Aorta (tissue), 5 donors: ENCODE measurements around the gene CCDC85C. TPM values are rescaled to one million over a fixed set of nuclear protein-coding genes. Genes with fewer than 3 reads are reported as not detected.

Experiments used
- ATAC-seq: fragments of 200-7000 bp; cut with Tn5 transposase; one replicate; pipeline ENCODE4 v1.9.1; 2022; ENCODE audit warnings: moderate library complexity; ENCODE audit not compliant: low FRiP score
- DNase-seq, 2 donors: peaks; one replicate each; pipeline ENCODE4 v3.0.0-alpha.2; 2020
- H3K27ac ChIP-seq, 2 donors: one replicate each; pipeline ENCODE4 v1.5.1; 2013; ENCODE audit warnings: low read length in 2 of 2, mild to moderate bottlenecking in 2 of 2, moderate library complexity in 2 of 2, control low read depth in 1 of 2, inconsistent platforms in 1 of 2, low read depth in 1 of 2
- H3K27me3 ChIP-seq, 2 donors: one replicate each; pipeline ENCODE4 v1.6.1; 2013; ENCODE audit warnings: control low read depth in 1 of 2, low read length in 1 of 2, mild to moderate bottlenecking in 1 of 2, moderate library complexity in 1 of 2; ENCODE audit not compliant: insufficient read depth in 2 of 2, control insufficient read depth in 1 of 2
- H3K36me3 ChIP-seq, 2 donors: one replicate each; pipeline ENCODE4 v1.6.1; 2013; ENCODE audit warnings: control low read depth in 1 of 2, low read length in 1 of 2, mild to moderate bottlenecking in 1 of 2; ENCODE audit not compliant: insufficient read depth in 2 of 2, control insufficient read depth in 1 of 2
- H3K4me1 ChIP-seq, 2 donors: one replicate each; pipeline ENCODE4 v1.6.1; 2013; ENCODE audit warnings: low read length in 2 of 2, control low read depth in 1 of 2, mild to moderate bottlenecking in 1 of 2, moderate library complexity in 1 of 2; ENCODE audit not compliant: insufficient read depth in 2 of 2, control insufficient read depth in 1 of 2
- H3K4me3 ChIP-seq, 2 donors: one replicate each; pipeline ENCODE4 v1.5.1; 2013; ENCODE audit warnings: low read length in 2 of 2, control low read depth in 1 of 2, mild to moderate bottlenecking in 1 of 2
- H3K9me3 ChIP-seq: one replicate; pipeline ENCODE4 v1.6.1; 2013; ENCODE audit warnings: mild to moderate bottlenecking, low read length; ENCODE audit not compliant: control insufficient read depth
- WGBS, 2 donors: extraction: QIAGEN DNeasy Blood & Tissue Kit; methylation state at CpG; one replicate each; pipeline ENCODE4 v1.1.7; 2013; 5-methylcytosine and 5-hydroxymethylcytosine counted together
- intact Hi-C, 2 donors: fragments of 100-400 bp; cut with DNase I; formaldehyde crosslinking; loops; one replicate each; pipeline versions ENCODE4 v1.14.2 to v1.15.0; 2022
- polyA plus RNA-seq, 2 donors: library from polyadenylated mRNA; stranded (reverse); fragments of 200-250 nt; gene quantifications; one replicate each; pipeline ENCODE4 v1.2.3, GENCODE V29; 2013
- total RNA-seq, 2 donors: library from RNA; stranded (reverse); fragmentation: NEBNext Ultra II Directional; extraction: Animal tissue kit (Norgen Biotek cat#: 25700); gene quantifications; one replicate each; pipeline ENCODE4 v1.2.1, GENCODE V29; 2021
- donor health status: healthy with polysubstance abuse.
- donor health status: Bipolar disorder and iron deficiency.
- donor health status: DM: no; HTN: no; CAD: no.
- donor health status: DM: no; HTN: no; CAD: no.
- donor health status: DM: yes; HTN: yes; CAD: no.

The CCDC85C gene
- total and polyA plus RNA-seq, 4 donors = 1.2 to 8.1 (median 7.0) TPM

GRCh38 chr14:99589651-99590530 is 14.1 kb downstream of the CCDC85C start:
- no peak for ATAC-seq
- H3K27ac ChIP-seq = no peak overlapping the region
- DNase-seq = no peak
- H3K27me3 ChIP-seq = no peaks in the 10 kb centered on the region
- no peaks in the 10 kb centered on the region for H3K4me1 ChIP-seq
- no peak overlapping the region for H3K4me3 ChIP-seq
- 82 to 85% methylated on average over 16 to 17 of the region's 17 CpGs for WGBS, 2 donors
- intact Hi-C loops = no loop called here
- no peaks in the 10 kb centered on the region for H3K9me3 ChIP-seq
- no peaks in the 10 kb centered on the region for H3K36me3 ChIP-seq

DNA sequence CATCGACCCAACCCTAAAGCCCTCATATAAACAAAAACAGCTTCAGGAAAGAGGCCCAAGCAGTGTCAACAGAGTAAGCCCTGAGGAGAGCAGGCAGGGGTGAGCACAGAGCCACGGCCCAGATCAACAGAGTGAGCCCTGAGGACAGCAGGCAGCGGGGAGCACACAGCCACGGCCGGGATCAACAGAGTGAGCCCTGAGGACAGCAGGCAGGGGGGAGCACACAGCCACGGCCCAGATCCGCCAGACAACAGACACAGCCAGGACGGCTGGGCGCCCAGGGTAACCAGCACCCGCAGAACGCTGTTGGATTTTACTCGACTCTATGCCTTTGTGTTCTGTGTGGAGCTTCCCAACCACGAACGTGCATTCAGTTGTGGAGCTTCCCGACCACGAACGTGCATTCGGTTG is 15.0 kb downstream of the CCDC85C start:
- no peak for DNase-seq
- no peak overlapping the region for H3K4me3 ChIP-seq
- H3K27me3 ChIP-seq = no peaks in the 10 kb centered on the region
- 89 to 90% methylated on average over 18 of the region's 18 CpGs for WGBS, 2 donors
- H3K36me3 ChIP-seq = no peaks in the 10 kb centered on the region
- no peak for ATAC-seq
- intact Hi-C loops = no loop called here
- H3K9me3 ChIP-seq = no peaks in the 10 kb centered on the region
- H3K4me1 ChIP-seq = no peaks in the 10 kb centered on the region
- H3K27ac ChIP-seq = no peak overlapping the region

GRCh38 chr14:99587460-99588278 is 16.3 kb downstream of the CCDC85C start:
- WGBS, 2 donors = 95 to 97% methylated on average over 18 of the region's 18 CpGs
- ATAC-seq (no peak), DNase-seq (no peak)
- Histone ChIP-seq H3K9me3 (no peaks in the 10 kb centered on the region), H3K27ac (no peak overlapping the region), H3K27me3 (no peaks in the 10 kb centered on the region), H3K4me3 (no peak overlapping the region), H3K4me1 (no peaks in the 10 kb centered on the region), H3K36me3 (no peaks in the 10 kb centered on the region)
- intact Hi-C loops = no loop called here

DNA sequence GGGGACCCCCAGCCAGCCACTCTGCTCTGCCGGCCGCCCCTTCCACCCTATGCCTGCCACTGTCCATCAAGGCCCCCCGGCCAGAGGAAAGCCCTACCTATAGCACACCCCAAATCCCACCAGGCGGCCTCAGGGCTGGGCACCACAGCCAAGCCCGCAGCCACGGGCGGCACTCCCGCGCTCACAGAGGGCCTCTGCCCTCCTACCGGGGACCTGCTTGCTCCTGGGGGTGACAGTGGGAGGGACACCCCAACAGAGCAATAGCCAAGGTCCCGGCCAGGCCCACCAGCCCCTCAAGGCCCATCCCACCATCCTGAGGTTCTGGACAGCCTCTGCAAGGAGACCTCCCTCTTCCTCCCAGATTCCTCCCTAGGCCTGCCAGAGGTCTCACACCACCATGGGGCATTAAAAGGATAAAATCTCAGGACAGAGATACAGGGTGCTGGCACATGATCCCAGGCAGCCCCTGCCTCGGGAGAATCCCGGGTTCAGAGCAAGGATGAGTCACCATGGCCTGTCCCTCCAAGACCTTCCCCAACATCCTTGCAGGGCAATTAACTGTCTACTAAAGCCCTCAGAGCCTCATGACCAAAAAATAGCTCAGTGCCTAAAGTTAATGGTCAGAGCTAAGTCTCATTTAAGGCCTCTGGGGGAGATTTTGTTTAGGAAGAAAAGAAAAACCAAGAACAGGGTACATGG is 17.1 kb downstream of the CCDC85C start:
- no peak overlapping the region for H3K27ac ChIP-seq
- DNase-seq = no peak
- 87 to 94% methylated on average over 13 of the region's 13 CpGs for WGBS, 2 donors
- ATAC-seq = no peak
- no peaks in the 10 kb centered on the region for H3K27me3 ChIP-seq
- H3K4me3 ChIP-seq = no peak overlapping the region
- no peaks in the 10 kb centered on the region for H3K36me3 ChIP-seq
- intact Hi-C loops = no loop called here
- no peaks in the 10 kb centered on the region for H3K4me1 ChIP-seq
- H3K9me3 ChIP-seq = no peaks in the 10 kb centered on the region

DNA sequence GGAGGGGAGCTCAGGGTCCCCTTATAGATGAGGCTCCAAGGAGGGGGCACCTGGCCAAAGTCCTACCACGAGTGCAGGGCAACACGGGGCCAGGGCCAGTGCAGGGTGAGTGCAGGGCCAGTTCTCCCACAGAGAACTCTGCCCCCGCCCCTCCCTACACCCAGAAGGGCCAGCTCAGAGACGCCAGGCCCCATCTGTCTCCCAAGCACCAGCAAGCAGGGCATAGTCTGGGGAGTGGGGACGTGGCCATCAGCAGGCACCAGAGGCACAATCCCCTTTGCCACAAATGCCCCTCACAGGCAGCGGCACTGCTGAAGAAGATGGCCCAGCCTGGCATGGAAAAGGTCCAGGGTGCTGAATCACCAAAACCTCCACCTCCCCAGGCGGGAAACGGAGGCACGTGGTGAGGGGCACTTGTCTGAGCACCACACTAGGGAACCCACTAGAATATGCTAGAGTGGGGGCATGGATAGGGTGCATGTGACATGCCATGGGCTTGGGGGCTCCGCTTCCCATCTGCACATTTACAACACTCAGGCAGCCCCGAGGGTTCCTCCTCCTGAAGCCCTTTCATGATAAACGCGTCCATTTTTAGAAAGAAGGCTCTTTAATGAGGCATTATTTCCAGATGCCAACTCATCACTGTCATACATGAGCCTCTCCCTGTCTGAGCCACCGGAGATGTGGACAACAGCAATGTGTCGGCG is 17.8 kb downstream of the CCDC85C start:
- Histone ChIP-seq H3K4me1 (no peaks in the 10 kb centered on the region), H3K9me3 (no peaks in the 10 kb centered on the region), H3K4me3 (no peak overlapping the region), H3K27me3 (no peaks in the 10 kb centered on the region), H3K36me3 (no peaks in the 10 kb centered on the region), H3K27ac (no peak overlapping the region)
- no peak for DNase-seq
- intact Hi-C loops = no loop called here
- no peak for ATAC-seq
- 90 to 91% methylated on average over 16 of the region's 16 CpGs for WGBS, 2 donors

GRCh38 chr14:99584823-99585222 is 19.2 kb downstream of the CCDC85C start:
- intact Hi-C loops = no loop called here
- Histone ChIP-seq H3K27me3 (no peaks in the 10 kb centered on the region), H3K36me3 (no peaks in the 10 kb centered on the region), H3K4me3 (no peak overlapping the region), H3K4me1 (no peaks in the 10 kb centered on the region), H3K9me3 (no peaks in the 10 kb centered on the region), H3K27ac (no peak overlapping the region)
- DNase-seq = no peak
- no peak for ATAC-seq
- WGBS, 2 donors = 81 to 96% methylated on average over 3 of the region's 3 CpGs

- Histone ChIP-seq H3K27ac (no peak overlapping the region), H3K36me3 (no peaks in the 10 kb centered on the region), H3K27me3 (no peaks in the 10 kb centered on the region), H3K4me1 (no peaks in the 10 kb centered on the region), H3K4me3 (no peak overlapping the region), H3K9me3 (no peaks in the 10 kb centered on the region)
- no peak for DNase-seq
- 95 to 97% methylated on average over 11 of the region's 11 CpGs for WGBS, 2 donors
- intact Hi-C loops = no loop called here
- ATAC-seq = no peak
These were observed 22.1 kb downstream of the CCDC85C start for GRCh38 chr14:99581938-99582337.

GRCh38 chr14:99581374-99581773 is 22.6 kb downstream of the CCDC85C start:
- Histone ChIP-seq H3K4me1 (no peaks in the 10 kb centered on the region), H3K36me3 (no peaks in the 10 kb centered on the region), H3K4me3 (no peak overlapping the region), H3K9me3 (no peaks in the 10 kb centered on the region), H3K27me3 (no peaks in the 10 kb centered on the region), H3K27ac (no peak overlapping the region)
- ATAC-seq (no peak), DNase-seq (no peak)
- WGBS, 2 donors = 96 to 98% methylated on average over 16 of the region's 16 CpGs
- intact Hi-C loops = no loop called here
